ENCODE results near the gene BRD4.

The BRD4 gene

DNA sequence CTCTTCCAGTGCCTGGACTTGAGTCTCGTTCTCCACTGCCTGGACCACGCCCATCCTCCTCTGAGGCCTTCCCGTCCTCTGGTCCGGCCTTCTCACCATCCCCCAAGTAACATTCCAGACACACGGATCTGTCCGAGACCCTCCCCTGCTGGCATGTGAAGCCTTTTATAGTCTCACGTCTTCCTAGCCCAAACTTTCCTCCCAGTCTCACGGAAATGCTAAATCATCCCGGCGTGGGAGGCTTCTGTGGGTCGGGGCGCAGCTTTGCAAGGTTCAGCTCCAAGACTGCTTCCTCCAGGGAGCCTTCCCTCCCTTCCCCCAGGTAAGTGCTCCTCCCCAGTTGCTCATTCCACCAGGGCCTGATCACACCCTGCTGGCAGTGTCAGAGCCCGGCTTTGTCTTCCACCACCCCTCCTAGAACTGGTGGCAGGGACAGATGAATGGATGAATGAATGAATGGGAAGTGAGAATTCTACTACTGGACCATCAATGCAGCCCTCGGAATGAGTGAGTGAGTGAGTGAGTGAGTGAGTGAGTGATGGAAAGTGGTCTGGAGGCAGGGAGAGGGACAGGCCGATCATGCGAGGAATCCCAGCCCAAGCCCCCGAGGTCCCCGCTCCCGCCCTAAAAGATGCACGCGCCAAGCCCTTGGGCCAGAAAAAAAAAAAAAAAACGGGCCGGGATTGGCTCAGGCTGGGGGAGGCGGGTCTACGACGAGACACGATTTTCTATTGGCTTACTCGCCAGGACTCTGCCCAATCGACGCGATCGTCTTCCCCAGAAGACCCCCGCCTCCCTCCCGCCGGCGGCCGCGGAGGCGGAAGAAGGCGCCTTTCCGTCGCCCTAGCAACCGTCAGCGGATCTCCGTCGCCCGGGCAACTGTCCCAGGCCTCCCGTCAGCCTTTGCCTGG lies 109.3 kb downstream of the BRD4 start:
- DNase-seq = peak; percentile 78 to 83

DNA sequence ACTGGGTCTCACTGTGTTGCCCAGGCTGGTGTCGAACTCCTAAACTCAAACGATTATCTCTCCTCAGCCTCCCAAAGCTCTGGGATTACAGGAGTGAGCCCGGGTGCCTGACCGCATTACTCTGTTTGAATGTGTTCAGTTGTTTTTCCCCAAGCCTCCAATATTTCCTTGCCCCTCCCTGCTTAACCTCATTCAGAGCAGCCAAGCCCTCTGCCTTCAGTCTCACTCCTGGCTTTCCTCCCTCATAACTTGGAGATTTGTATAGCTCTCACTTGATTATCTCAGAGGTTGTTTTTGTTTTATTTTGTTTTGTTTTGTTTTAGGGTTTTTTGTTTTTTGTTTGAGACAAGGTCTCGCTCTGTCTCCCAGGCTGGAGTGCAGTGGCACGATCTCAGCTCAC lies 111.5 kb downstream of the BRD4 start:
- no peak for DNase-seq

DNA sequence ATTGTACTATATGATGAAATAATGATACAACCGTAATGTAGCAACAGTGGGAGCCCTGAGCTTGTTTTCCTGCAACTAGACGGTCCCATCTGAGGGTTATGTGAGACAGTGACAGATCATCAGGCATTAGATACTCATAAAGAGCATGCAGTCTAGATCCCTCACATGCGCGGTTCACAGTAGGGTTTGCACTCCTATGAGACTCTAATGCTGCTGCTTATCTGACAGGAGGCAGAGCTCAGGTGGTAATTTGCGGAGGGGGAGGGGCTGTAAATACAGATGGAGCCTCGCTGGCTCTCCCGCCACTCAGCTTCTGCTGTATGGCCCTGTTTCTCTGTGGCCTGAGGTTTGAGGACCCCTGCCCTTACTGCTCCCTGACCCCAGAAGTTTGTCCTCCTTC lies 113.8 kb downstream of the BRD4 start:
- no peak for DNase-seq

DNA sequence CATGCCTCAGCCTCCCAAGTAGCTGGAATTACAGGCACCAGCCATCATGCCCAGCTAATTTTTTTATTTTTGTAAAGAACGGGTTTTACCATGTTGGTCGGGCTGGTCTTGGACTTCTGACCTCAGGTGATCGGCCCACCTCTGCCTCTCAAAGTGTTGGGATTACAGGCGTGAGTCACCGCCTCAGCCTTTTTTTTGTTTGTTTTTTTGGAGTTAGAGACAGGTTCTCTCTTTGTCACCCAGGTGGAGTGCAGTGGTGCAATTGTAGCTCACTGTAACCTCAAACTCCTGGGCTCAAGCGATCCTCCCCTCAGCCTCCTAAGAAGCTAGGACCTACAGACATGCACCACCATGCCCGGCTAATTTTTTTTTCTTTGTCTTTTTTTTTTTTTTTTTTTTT lies 116.0 kb downstream of the BRD4 start:
- no peak for DNase-seq

DNA sequence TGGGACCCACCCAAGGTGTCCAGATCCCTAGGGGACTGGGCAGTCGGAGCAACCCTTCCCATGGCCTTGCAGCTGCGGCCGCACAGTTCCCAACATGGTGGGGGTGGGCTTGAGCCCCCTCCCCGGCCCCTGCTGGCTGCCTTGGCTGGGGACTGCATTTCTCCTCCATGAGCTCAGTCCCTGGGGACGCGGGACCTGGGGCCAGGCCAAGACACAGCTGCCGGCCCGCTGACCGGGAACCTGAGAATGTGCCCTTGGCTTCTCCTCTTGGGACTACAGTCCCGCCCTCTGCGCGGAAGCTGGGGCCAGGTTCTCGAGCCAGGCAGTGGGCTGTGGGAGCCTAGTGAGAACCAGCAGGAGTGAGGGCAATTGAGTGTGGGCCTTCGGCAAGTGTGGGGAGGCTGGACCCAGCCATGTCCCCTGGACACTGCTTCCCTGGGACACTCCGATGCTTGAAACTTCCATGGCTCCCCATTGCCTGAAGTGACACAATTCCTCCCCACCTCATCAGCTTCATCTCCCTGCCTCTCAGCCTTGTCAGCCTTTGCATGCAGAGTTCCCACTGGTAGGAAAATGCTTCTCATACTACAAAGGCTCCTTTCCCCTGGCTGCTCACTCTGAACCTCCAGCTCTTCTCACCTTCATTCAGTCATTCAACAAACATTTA lies 118.5 kb downstream of the BRD4 start:
- DNase-seq = no peak

DNA sequence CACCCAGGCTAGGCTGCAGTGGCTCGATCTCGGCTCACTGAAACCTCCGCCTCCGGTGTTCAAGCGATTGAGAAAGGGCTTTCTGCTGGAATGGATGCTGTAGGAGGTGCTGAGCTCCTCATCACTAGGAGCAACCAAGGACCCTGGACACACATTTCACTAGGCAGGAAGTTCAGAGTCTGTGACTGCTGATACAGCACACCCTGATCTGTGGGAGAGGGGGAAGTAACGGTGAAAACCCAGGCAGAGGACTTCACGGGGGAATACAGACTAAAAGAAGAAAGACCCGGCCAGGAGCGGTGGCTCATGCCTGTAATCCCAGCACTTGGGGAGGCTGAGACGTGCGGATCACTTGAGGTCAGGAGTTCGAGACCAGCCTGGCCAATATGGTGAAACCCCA lies 119.6 kb downstream of the BRD4 start:
- DNase-seq = no peak

DNA sequence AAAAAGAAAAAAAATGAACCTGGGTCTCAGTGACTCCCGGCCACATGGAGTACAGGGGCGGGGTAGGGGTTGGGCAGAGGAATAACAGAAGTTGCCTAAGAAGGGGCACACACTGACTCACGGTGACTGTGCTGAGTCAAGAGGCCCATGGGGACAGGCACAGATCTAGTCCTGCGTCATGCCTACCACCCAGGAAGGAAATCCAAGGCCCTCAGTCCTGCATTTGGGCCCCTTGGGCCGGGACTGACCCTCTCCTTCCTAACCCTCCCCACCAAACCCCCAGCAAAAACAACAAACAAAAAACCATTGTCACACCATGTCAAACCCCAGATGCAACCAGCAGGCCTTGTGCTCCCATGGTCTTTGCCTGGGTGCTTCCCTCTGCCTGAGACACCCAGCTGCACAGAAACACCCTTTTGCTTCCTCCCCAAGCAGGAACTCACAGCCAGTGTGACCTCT lies 122.0 kb downstream of the BRD4 start:
- no peak for DNase-seq

DNA sequence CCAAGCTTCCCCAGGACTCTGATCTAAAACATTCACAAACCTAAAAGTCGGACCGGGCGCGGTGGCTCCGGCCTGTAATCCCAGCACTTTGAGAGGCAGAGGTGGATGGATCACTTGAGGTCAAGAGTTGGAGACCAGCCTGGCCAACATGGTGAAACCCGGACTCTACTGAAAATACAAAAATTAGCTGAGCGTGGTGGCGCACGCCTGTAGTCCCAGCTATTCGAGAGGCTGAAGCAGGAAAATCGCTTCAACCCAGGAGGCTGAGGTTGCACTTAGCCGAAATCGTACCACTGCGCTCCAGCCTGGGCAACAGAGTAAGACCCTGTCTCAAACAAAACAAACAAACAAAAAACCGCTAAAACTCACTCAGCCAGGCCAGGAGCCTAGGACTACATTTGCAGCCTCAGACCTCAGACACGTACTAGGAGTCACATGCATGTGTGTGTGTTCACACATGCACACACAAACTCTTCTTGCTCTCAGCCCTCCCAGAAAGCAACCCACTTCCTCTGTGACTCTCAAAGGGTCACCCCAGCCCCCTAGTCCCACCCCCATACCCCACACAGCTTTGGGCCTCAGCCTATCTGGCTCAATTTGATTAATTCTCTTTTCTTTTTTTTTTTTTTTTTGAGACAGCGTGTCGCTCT lies 130.8 kb downstream of the BRD4 start:
- no peak for DNase-seq

DNA sequence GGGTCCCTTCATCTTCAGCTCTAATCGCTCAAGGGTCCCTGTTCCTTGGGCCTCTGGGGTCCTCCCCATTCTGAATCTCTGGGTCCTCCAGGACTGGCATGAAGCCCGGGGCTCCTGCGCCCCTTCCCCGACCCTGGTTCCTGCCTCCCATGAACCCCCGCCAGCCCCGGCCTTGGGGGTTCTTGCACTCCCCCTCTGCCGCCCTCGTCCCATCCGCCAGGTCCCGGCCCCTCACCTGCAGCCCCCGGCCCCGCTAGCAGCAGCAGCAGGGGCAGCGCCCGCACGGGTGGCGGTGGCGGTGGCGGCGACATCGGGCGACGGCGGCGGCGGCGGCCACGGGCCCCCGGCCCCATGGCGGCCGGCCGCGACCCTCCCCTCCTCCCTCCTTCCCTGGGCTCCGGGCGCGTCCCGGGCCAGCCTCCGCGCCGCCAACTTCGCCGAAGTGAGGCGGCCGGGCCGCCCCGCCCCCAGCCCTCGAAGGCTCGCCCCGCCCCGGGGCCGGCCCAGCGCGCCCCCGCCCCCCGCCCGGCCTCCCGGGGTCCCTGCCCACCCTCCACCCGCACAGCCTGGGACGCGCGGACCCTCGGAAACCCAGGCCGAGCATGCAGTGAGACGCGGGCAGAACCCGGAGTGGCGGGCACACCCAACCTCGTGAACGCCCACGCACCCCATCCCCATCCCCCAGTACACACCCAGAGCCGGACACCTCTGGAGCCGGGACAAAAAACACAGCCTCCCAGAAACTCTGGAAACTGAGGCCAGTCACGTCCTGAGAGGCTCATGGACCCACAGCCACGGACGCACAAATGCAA lies 131.6 kb downstream of the BRD4 start, which contains the start of gene NOTCH3:
Gene NOTCH3 (minus strand): TSS at position 443 of the 812 bp plus-strand sequence. CDS start 90 bp downstream, at position 353.
- no peak for DNase-seq

DNA sequence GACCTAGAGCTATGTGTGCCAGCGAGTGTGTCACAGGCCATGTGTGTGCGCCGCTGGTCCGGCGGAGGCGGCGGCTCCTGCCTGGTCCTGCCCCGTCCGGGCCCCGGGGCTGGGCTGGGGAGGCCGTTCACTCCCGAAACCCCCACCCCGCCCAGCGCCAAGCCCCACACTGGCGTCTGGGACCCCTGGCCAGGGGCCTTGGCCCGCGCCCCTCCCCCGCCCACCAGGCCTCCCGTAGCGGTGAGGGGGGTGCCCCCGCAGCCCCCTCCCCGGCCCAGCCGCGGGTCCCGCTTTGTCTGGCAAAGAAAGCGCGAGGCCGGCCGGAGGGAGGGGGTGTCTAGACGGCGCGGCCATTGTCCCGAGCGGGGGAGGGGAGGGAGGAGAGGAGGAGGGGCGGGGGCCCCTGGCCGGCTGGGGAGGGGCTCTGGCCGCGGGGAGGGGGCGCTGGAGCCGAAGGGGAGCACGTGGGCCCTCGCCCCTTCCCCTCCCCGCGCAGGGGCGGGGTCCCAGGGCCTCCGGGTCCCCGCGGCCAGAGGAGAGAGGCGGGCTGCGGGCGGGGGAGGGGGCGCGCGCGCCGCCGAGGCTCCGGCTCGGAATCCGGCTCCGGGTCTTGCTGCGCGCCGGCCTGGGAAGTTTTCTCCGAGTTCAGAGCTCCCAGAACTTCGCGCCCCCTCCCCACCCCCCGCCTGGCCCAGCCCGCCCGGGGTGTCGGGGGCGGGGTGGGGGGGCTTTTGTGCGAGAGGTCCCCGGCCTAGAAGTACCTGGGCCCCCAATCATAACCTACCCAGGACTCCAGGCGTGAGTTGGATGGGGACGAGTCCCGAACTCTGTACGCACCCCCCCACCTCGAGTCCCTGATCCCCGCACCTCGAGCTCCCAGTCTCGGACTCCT lies 132.4 kb downstream of the BRD4 start:
- no peak for DNase-seq

DNA sequence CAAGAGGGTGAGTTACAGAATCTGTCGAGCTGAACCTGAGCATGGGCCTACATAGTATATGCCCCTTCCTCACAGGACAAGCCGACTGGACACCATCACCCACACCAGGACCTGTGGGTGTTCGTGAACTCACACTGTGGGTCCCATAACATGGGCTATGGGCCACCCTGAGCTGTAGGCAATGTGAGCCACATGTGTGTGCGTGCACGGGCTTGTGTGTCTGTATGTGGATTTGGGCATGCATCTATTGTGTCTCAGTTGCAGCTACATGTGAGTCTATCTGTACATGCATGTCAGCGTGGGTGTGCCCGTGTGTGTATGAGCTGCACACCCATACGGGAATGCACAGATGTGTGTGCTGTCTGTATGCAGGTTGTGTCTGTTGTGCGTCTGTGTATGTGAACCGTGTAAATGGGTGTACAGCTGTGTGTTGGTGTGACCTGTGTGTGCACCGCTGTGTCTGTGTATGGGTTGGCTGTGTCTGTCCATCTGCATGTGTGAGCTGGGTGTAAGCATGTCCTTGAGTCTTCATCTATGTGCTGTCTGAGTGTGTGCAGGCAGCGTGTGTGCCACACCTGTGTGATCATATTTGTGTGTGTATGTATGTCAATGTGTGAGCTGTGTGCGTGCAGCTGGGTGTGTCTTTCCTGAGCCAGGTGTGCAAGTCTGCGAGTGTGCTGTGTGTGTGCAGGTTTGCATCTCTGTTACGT lies 133.2 kb downstream of the BRD4 start:
- no peak for DNase-seq

DNA sequence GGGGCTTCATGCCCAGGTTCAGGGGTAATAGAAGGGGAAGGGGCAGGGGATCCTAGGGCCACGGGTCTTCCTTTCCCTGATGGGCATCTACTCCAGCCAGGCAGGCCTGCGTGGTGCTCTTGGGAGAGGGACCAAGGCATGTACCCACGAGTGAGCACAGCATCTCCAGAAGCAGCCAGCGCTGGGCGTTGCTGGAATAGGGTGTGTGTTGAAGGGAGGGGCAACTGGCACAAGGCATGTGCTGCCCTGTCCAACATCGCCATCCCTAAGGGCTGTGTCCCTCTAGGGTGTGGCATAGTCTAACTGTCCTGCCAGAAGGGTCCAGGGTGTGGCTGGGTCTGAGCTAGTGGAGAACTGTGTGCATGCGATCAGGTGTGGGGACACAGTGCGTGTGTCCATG lies 134.4 kb downstream of the BRD4 start:
- DNase-seq = no peak

DNA sequence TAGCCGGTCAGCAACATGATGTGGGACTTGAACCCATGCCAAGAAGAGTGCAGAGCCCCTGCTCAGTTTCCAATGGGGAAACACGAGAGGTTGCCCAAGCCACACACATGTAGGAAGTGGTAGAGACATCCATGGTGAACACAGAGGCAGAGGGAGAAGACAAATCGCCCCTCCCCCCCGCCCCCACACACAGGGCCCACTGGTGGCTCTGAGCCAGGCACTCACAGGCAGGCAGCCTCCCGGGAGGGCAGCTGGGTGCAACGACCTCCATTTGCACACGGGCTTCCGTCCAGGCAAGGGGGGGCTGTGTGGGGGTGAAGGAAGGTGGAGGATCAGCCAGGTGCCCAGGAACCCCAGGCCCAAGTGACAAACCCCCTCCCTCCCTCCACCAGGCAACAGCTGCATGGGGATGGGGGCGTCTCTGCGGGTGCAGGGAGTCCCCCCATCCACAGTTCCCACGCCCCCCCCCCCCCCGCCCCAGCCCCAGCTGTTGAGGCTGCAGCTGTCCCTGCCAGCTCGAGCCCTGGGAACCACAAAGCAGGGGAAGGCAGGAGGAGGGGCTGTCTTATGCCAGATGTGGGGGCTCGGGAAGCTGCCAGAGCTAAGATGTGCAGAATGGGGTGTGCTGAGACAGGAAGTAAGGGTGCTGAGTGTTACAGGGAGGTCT lies 134.9 kb downstream of the BRD4 start:
- DNase-seq = no peak

DNA sequence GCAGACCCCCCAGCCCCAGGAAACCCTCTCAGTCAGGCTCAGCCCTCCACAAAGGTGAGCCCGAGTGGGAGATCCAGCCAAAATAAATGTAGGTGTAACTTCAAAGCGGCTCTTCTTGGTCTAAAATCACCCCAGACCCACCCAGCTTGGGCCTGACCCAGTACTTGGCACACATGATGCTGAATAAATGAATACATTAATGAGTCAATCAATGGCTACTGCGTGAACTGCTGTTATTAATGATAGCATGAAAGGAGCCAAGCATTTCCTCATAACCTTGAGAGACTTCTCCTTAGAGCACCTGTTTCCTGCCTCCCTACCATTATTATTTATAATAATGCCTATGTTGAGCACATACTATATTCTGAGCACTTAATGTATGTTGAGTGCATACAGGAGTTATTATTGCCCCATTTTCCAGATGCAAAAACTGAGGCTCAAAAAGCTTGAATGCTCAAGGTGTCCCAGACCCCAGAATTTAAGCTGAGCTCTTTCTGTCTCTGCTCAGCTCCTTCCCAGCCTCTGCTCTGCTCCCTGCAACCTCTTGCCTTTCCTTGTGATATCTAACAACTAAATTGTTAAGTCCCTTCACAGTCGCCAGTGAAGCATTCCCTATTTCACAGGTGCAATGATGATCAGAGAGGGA lies 135.9 kb downstream of the BRD4 start:
- no peak for DNase-seq

DNA sequence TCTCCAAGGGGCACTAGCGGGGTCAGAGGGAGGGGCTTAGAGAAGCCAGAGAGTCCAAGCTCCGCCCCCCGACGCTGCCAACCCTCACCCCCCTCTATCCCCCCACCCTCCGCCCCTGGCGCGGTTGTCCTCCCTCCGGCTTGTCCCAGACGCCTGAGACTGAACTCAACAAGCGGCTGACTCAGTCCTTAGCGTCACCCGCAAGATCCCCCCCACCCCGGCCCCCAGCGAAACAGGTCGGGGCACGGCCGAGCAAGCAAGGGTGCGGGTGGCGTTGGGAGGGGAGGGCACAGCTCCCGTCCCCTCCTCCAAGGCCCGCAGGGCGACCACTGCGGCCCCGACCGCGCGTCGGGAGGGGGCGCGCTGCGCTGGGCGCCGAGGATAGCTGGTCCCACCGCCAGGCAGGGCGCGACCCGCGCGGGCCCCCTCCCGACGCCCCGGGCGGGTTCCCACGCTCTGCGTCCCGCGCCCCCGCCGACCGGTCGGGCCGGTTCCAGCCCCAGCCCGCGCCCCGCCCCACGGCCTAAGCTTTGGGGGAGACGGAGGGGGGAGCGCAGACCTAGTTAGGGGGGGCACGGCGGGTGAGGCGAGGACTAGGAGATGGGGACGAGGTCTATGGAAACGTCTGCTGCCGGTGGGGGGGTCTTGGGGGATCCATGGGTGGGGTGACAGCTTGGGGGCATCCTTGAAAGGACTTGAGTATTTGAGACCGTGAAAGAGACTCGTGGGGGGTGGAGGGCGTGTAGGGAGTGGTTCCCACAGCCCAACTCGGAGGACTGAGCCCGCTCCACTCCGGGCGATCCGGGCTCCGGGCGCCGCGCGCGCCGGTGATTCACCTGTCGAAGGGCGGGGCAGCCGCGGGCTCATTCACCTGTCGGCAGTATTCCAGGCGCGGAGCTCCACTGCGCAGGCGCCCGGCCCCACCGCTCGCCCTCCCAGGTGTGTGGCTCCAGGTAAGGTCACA lies 136.7 kb downstream of the BRD4 start:
- peak in 1 of 2 experiments; percentile 41 for DNase-seq

DNA sequence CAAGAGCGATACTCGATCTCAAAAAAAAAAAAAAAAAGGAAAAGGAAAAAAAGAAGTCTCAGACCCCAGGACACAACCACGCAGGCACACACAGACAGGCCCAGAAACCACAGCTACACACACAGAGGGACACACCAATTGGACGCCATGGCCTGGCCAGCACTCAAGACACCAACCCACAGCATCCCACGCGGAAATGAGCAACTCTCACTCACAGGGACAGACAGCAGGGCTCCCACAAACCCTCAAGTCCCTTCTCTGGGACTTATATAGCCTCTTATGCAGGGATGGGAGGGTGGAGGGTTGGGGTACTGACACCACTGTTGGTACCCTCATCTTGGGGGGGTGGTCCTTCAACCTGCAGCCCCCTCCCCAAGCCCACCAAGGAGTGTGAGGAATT lies 137.4 kb downstream of the BRD4 start:
- DNase-seq = no peak

DNA sequence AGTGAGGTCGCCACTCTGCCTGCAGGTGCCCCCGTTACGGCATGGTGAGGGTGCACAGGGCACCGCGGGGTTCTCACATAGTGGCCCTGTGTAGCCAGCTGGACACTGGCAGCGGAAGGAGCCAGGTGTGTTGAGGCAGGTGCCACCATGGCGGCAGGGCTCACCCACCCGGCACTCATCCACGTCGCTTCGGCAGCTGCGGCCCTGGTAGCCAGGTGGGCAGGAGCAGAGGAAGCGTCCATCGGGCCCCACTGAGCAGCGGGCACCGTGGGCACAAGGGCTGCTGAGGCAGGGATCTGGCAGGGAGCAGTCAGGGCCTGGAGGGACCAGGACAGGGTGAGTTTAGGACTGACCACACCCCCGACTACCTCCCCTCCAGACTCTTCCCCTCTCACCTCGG lies 140.4 kb downstream of the BRD4 start:
- no peak for DNase-seq

DNA sequence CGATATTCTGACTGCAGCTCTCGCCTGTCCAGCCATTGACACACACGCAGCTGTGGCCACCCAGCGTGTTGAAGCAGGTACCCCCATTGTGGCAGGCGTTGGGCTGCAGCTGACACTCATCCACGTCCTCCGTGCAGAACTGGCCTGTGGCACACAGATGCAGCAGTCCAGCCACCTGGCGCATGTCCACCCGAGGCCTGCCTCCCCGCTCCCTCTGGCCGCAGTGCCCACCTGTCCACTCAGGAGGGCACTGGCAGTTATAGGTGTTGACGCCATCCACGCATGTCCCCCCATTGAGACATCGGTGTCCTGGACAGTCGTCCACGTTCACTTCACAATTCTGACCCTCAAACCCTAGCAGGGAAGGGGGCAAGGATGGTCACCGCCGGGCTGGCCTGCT lies 140.8 kb downstream of the BRD4 start:
- no peak for DNase-seq

DNA sequence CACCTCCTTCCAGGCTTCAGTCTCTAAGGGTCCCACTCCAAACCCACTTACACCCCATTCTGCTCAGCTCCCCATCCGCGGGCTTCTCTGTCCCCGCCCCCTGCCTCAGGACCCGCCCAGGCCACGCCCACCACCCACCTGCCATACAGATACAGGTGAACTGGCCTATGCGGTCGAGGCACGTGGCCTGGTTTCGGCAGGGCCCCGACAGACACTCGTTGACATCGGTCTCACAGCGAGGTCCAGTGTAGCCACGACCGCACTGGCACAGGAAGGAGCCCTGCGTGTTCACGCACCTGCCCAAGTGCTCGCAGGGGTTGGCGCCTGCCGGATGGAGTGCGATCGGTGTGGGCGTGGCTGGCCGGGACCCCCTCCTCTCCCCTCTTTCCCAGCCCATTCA lies 143.5 kb downstream of the BRD4 start:
- DNase-seq = no peak
